Measurements from ENCODE around the gene STK32B.

- no peak for TF ChIP-seq REST (IDR thresholded peaks at IDR 0.05; ENCODE audit: unreplicated experiment)
- no peak for TF ChIP-seq EZH2phosphoT487 (IDR thresholded peaks at IDR 0.05; ENCODE audit: unreplicated experiment)
- TF ChIP-seq CTCF (conservative IDR thresholded peaks at IDR 0.05; ENCODE audit: low read depth in 2 of 2) = no peak
- no peak for TF ChIP-seq JUNB (IDR thresholded peaks at IDR 0.05; ENCODE audit: unreplicated experiment)
- no peak for TF ChIP-seq POLR2AphosphoS5 (IDR thresholded peaks at IDR 0.05; ENCODE audit: low read depth)
- no peak for TF ChIP-seq EZH2 (IDR thresholded peaks at IDR 0.05; ENCODE audit: low read depth, unreplicated experiment)
- no peak for TF ChIP-seq CREB1 (CRISPR knock-in tag; IDR thresholded peaks at IDR 0.05; ENCODE audit: low read depth)
Measured at GRCh38 chr4:5040856-5041620, 10.2 kb upstream of the STK32B start.
